UCSD-AML1 (cell line): ENCODE measurements around the gene ANXA11.
"Not testable (repeated sequence)": the region's sequence is repeated elsewhere in the genome, so short reads cannot be mapped to it uniquely, and the experiment has no call there.

Experiments used
- DNase-seq: peaks from one replicate; lab custom pipeline; 2025; ENCODE audit not compliant: unreplicated experiment; lab: John Stamatoyannopoulos, UW

The ANXA11 gene

GRCh38 chr10:80210259-80210658 lies 4.9 kb upstream of the ANXA11 start:
- DNase-seq: no peak

DNA sequence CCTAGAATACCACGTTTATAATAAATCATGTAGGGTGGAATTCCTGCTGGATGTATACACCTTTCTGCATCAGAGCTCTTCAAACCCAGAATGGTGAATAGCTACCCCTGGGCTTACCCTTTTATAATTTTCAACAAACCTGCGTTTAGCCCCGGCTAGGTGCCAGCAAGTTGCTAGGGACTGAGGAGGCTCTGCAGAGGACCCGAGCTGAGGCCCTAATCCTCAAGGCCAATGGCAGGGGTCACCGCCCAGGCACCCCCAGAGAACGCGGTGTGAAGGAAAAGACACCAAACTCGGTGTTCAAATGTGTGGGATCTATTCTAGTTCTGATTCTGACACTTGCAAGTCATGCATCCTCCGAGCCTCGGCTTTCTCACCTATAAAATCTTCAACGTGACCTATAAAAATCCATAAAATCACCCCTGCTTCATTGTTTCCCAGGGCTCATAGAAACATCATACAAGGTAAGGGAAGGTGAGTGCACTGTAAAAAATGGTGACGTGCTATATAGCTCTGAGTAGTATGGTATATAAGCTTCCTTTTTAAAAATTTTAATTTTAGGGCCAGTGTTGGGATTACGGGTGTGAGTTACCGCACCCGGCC lies 2.5 kb upstream of the ANXA11 start:
- DNase-seq: no peak

DNA sequence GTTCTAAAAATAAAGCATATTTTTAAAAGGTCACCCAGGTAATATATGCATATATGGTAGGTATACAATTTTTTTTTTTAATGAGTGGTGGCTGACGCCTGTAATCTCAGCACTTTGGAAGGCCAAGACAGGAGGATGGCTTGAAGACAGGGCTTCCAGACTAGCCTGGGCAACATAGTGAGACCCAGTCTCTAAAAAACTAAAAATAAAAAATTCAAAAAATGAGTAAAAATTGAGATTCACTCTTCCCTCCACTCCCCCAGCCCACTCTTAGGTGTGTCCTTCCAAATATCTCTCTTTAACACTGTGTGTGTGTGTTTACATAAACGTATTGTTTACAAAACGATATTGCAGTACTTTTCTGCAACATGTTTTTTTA lies 929 bp upstream of the ANXA11 start:
- DNase-seq: no peak

DNA sequence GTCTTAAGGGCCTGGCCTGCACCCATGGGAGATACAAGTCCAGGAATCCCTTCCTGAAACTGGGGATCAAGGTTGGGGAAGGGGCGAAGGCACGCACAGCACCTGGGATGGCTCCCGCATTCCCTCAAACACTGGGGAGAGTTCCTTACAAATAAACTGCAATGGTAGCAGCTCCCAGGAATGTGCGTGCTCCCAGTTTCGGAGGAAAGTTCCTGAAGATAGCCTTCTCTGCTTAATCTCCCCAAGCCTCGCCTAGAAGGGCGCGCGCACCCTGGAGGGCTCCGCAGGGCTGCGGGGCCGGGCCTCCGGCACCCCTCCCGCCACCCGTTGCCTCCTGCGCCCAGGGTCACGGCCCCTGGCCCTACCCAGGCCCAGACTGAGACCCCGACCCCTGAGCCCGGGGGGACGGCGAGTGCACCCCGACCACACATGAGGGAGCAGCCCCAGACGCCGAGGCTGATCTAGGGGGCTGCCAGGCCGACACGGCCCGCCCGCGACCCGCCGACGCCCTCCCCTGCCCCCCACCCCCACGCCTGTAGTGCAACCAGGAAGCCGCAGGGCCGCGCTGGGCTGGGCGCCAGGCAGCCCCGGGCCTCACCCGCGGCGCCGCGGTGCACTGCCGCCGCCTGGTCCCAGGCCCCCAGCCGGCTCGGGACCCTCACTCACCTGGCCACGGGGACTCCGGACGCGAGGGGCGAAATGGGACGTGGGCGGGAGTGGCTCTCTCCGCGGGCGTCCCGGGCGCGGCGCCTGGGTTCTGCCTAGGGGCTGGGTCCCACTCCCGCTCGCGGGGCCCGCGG lies 460 bp downstream of the ANXA11 start:
- peak; percentile 61 for DNase-seq

GRCh38 chr10:80203835-80204676 lies 1.3 kb downstream of the ANXA11 start:
- no peak for DNase-seq

- peak; percentile 67 for DNase-seq
Observed at GRCh38 chr10:80202934-80203834, 2.2 kb downstream of the ANXA11 start.

DNA sequence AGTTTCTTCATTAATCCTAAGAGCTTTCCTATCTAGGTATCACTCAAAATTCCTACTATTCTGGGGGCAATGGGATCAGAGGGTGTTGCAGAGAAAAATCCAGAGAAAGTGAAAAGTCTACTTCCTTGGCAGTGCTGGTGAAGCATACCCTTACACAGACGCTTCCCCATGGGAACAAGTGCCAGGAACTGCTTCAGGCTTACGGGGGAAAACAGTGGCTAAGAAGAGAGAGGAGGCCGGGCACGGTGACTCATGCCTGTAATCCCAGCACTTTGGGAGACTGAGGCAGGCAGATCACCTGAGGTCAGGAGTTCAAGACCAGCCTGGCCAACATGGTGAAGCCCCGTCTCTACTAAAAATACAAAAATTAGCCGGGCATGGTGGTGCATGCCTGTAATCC lies 2.8 kb downstream of the ANXA11 start:
- not testable (repeated sequence) for DNase-seq

GRCh38 chr10:80201608-80202141 lies 3.7 kb downstream of the ANXA11 start:
- no peak for DNase-seq

- DNase-seq: no peak
Observed at GRCh38 chr10:80200687-80201086, 4.7 kb downstream of the ANXA11 start.

GRCh38 chr10:80200259-80200658 lies 5.1 kb downstream of the ANXA11 start:
- DNase-seq: no peak

GRCh38 chr10:80199828-80200227 lies 5.5 kb downstream of the ANXA11 start:
- DNase-seq: peak; percentile 40

DNA sequence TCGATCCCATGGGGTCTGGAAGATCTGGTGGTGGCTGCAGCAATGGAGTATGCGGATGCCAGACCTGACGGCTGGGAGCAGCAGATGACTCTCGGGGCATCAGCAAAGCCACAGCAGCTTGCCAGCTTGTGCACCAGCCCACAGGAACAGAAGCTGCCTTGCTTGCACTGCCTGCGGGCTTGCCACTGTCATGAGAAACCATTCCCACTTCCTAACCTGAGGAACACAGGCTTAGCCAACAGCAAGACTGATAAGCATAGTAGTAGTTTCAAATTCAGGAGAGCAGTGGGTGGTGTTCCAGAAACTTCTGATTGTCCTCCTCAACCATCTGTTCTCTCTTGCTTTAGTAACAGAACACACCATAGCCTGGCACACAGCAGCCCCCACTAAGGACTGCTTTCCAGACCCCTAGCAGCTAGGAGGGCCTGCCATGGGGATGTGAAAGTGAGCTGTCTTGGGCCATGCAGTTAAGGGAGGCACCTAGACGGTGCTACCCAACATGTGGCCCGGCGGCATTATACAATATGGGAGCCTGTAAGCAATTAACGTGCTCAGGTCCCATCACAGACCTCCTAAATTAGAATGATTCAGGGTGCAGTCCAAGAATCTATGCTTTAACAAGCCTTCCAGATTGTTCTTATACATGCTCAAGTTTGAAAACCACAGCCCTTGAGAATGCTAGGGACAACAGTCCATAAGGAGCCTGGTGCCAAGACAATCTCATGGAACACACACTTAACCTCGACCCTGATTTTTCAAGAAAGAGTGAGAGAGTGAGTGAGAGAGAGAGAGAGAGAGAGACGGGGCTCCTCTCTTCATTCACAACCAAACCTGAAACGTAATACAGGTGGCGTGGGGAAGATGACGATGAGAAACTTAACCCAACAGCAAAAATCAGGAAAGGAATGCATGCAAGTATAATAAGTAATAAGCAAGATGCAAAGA lies 7.1 kb downstream of the ANXA11 start:
- DNase-seq: no peak

- DNase-seq: no peak
Observed at GRCh38 chr10:80196950-80197315, 8.4 kb downstream of the ANXA11 start.

GRCh38 chr10:80196270-80196949 lies 8.9 kb downstream of the ANXA11 start:
- no peak for DNase-seq

DNA sequence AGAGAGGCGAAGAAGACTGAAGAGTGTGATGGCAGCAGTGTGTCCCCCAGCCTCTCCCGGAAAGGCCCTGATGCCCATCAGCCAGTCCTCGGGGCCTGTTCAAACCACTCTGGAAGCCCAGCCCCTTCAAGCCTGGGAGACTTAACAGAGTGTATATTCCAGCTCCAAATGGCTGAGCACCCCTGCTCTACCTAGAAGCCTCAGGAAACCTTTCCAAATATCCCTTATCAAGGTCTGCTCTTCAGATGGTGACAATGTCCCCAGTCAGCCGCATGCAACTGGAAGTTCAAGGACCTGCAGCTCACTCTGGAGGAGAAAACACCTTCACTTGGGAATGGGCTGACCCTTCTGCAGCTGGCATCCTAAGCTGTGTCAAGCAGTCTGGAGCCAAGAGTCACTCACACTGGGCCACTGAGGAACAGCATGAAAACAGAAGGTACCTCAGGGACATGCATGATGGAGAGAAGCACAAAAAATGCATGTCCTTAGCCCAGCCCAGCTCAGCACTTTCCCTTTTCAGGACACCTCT lies 10.2 kb downstream of the ANXA11 start:
- no peak for DNase-seq

- DNase-seq: no peak
Observed at GRCh38 chr10:80194373-80195045, 10.8 kb downstream of the ANXA11 start.

DNA sequence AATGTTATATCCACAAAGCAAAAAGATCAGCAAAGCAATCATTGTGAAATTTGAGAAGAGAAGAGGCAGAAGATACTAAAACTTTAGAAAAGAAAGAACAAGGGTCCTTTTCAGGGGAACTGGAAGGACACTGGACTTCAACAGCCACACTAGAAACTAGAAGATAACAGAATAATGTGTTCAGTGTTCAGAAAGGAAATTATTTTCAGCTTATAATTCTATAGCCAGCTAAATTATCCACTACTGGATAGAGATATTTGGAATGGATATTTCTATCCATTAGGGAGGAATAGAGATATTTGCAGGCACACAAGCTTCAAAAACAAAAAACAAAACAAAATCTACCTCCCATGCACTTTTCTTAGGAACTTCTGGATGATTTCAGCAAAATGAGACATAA lies 12.8 kb downstream of the ANXA11 start:
- DNase-seq: no peak

DNA sequence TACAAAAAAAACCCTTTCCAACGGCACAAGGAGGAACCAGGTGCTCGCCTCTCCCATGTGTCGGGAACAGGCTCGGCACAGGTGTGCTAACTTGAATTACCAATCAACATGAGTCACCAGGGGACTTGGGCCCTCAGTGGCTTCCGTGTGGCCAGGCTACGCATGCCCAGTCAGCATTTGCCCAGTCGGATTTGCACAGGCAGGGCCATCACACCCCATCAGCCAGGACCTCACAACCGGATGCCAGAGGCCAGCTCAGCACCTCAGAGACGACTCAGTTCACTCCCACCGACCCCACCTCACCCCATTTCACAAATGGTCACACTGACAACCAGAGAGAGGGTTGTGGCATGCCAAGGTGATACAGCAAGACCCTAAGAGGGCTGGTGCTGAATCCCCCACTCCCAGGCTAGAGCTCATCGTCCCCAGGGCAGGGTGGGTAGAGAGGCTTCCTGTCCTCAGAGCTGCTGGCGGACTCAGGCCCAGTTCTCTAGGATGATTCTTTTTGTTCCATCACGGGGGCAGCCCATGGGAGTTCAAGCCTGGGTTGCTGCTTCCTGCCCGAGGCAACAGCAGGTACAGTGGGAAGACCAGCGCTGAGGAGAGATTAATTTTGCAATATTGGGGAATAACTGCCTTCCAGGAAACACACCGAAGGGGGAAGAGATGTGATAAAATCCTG lies 13.6 kb downstream of the ANXA11 start:
- no peak for DNase-seq
